Upper lobe of left lung (tissue), 6 donors: ENCODE measurements around the gene AVP. TPM values are rescaled to one million over a fixed set of nuclear protein-coding genes. Genes with fewer than 3 reads are reported as not detected.
"Not testable (repeated sequence)": the region's sequence is repeated elsewhere in the genome, so short reads cannot be mapped to it uniquely, and the experiment has no call there.

Experiments
- ATAC-seq, 2 donors: fragments of 200-7000 bp; cut with Tn5 transposase; one replicate each; pipeline ENCODE4 v1.9.1; 2022; ENCODE audit warnings: mild to moderate bottlenecking in 2 of 2, moderate library complexity in 2 of 2; ENCODE audit not compliant: low FRiP score in 2 of 2
- DNase-seq, 2 donors: peaks; one replicate each; pipeline ENCODE4 v3.0.0-alpha.2; 2019 to 2020
- H3K27ac ChIP-seq, 4 donors: fragments of 200-600 bp; sonication (generic); one replicate each; pipeline ENCODE4 v1.5.1; 2016 to 2019
- H3K27me3 ChIP-seq, 4 donors: fragments of 200-600 bp; sonication (generic); one replicate each; pipeline ENCODE4 v1.5.1; 2017 to 2019
- H3K36me3 ChIP-seq, 4 donors: fragments of 200-600 bp; sonication (generic); one replicate each; pipeline ENCODE4 v1.5.1; 2016 to 2019
- H3K4me1 ChIP-seq, 4 donors: fragments of 200-600 bp; sonication (generic); one replicate each; pipeline ENCODE4 v1.5.1; 2018 to 2019
- H3K4me3 ChIP-seq, 4 donors: fragments of 200-600 bp; sonication (generic); one replicate each; pipeline ENCODE4 v1.5.1; 2017 to 2019; ENCODE audit warnings: mild to moderate bottlenecking in 2 of 4, moderate library complexity in 1 of 4
- H3K9me3 ChIP-seq, 4 donors: fragments of 200-600 bp; sonication (generic); one replicate each; pipeline ENCODE4 v1.5.1; 2018 to 2019
- EP300 ChIP-seq, 4 donors: sonication (generic); formaldehyde crosslinking; IDR thresholded peaks; one replicate each; pipeline ENCODE4 v1.5.1; 2017; ENCODE audit warnings: antibody characterized with exemption in 4 of 4, control low read depth in 2 of 4
- POLR2A ChIP-seq, 4 donors: fragments of 450-650 bp; IDR thresholded peaks; one replicate each; pipeline ENCODE4 v1.5.1; 2016 to 2017; ENCODE audit warnings: antibody characterized with exemption in 4 of 4, mild to moderate bottlenecking in 2 of 4
- POLR2AphosphoS5 ChIP-seq, 2 donors: sonication (generic); formaldehyde crosslinking; IDR thresholded peaks; one replicate each; pipeline ENCODE4 v1.5.1; 2017; ENCODE audit warnings: antibody characterized with exemption in 2 of 2
- WGBS, 2 donors: methylation state at CpG; one replicate each; pipeline ENCODE4 v1.1.5; 2017 to 2018; 5-methylcytosine and 5-hydroxymethylcytosine counted together
- total RNA-seq, 6 donors: library from RNA; depleted of rRNA in 4 of 6; stranded (reverse); fragments of >200 nt in 4 of 6; gene quantifications; one replicate each; pipeline versions ENCODE4 v1.1.0 to v1.2.1, GENCODE V29; 2016 to 2021
- TF ChIP-seq, protein P1 (sequence below), 6 experiments: fragments of 450-650 bp in 4 of 6; fragments of 200-600 bp in 2 of 6; sonication (generic) in 2 of 6; IDR thresholded peaks; one replicate each; pipeline ENCODE4 v1.5.1; 2016 to 2019; ENCODE audit warnings: antibody characterized with exemption in 6 of 6
- donor health status: DM: no; HTN: no; CAD: no; lungs with moderate emphysema.
- donor health status: DM: no; HTN: yes; CAD: no; lungs with severe emphysema.

AVP gene
- total RNA-seq, 6 donors from 2014 or later: not detected

DNA sequence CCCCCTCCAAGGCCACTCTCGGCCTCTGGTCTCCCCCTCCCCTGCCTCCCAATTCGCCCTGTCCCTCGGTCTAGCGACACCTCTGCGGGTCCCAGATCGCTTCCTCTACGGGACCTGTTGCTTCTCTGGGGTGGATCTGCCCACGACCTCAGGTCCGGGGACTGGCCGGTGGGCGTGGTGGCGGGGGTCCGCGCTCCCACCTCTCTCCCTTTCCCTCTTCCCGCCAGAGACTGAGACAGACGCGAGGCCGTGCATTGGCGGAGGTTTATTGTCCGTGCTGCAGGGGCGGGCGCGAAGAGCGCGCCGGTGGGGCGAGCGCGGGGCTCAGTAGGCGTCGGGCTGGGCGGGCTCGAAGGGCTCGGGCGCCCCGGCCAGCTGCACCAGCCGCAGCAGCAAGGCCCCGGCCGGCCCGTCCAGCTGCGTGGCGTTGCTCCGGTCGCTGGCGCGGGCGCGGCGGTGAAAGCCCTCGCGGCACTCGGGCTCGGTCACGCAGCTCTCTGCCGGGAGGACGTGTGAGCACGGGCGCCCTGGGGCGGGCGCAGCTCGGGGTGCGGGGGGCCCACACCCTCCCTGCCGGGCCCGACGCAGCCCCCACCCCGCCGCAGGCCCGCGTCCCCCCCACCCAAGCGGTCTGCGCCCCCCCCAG is 2.1 kb downstream of the AVP start:
- Histone ChIP-seq H3K4me3 (peak overlapping the region in 3 of 4 donors; percentile 30 to 42 (median 40)), H3K36me3 (no peaks in the 10 kb centered on the region), H3K9me3 (no peaks in the 10 kb centered on the region), H3K4me1 (peaks cover 9 to 17% (median 13%) of the 10 kb centered on the region in 4 donors), H3K27me3 (peaks cover 0 to 32% (median 17%) of the 10 kb centered on the region in 4 donors), H3K27ac (no peak overlapping the region)
- TF ChIP-seq, protein P1, sequence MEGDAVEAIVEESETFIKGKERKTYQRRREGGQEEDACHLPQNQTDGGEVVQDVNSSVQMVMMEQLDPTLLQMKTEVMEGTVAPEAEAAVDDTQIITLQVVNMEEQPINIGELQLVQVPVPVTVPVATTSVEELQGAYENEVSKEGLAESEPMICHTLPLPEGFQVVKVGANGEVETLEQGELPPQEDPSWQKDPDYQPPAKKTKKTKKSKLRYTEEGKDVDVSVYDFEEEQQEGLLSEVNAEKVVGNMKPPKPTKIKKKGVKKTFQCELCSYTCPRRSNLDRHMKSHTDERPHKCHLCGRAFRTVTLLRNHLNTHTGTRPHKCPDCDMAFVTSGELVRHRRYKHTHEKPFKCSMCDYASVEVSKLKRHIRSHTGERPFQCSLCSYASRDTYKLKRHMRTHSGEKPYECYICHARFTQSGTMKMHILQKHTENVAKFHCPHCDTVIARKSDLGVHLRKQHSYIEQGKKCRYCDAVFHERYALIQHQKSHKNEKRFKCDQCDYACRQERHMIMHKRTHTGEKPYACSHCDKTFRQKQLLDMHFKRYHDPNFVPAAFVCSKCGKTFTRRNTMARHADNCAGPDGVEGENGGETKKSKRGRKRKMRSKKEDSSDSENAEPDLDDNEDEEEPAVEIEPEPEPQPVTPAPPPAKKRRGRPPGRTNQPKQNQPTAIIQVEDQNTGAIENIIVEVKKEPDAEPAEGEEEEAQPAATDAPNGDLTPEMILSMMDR (IDR thresholded peaks at IDR 0.05): no peak
- TF ChIP-seq POLR2AphosphoS5 (IDR thresholded peaks at IDR 0.05): no peak
- no peak for TF ChIP-seq POLR2A (IDR thresholded peaks at IDR 0.05)
- no peak for TF ChIP-seq EP300 (IDR thresholded peaks at IDR 0.05)
- 9 to 21% methylated on average over 7 to 31 of the region's 71 CpGs for WGBS, 2 donors
- ATAC-seq: peak in 1 of 2 donors; percentile 53
- peak in 1 of 2 donors; percentile 87 for DNase-seq

DNA sequence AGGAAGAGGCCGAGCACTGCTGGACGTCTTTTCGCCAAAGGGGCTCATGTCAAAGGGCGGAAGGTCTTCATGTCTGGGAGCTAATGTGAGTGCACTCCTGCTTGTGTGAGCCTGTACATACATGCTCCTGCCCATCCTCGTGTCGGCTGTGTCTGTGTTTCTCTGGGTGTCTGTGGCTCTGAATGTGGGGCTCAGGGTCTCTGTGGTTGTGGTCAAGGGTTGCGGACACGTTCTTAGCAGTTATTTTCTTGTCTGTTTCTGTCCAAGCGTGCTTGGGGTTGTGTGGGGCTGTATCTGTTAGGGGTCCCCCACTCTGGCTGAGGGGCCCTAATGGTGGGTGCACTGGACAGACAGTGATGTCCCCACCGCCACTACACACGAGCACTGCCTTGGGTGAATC is 2.9 kb downstream of the AVP start:
- DNase-seq (no peak), ATAC-seq (no peak)
- Histone ChIP-seq H3K36me3 (no peaks in the 10 kb centered on the region), H3K27me3 (peaks cover 0 to 32% (median 17%) of the 10 kb centered on the region in 4 donors), H3K4me3 (no peak overlapping the region), H3K9me3 (no peaks in the 10 kb centered on the region), H3K4me1 (peaks cover 9 to 23% (median 15%) of the 10 kb centered on the region in 4 donors), H3K27ac (no peak overlapping the region)
- 83 to 90% methylated on average over 10 to 11 of the region's 11 CpGs for WGBS, 2 donors
- TF ChIP-seq, protein P1 (IDR thresholded peaks at IDR 0.05): no peak
- no peak for TF ChIP-seq POLR2AphosphoS5 (IDR thresholded peaks at IDR 0.05)
- no peak for TF ChIP-seq EP300 (IDR thresholded peaks at IDR 0.05)
- TF ChIP-seq POLR2A (IDR thresholded peaks at IDR 0.05): no peak

DNA sequence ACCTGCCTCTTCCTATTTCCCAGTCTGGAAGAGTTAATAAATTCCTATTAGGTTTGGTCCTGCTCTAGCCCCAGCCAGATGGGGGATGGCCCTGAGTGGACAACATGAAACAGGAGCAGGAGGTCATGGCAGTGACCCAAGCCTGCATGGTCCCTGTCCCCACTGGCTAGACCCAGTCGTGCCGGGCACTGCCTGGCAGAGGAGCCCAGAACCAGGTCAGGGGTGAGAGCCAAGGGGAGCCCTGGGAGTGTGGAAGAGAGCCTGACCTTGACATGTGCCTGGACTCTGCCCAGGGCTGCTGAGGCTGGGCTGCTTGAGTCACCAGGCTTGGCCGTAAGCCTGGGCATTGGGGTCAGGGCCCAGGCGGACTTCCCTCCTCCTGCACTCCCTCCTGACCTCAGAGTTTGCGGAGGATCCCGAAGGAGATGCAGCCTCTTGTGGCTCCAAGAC is 3.6 kb downstream of the AVP start:
- Histone ChIP-seq H3K27me3 (peaks cover 0 to 32% (median 17%) of the 10 kb centered on the region in 4 donors), H3K36me3 (no peaks in the 10 kb centered on the region), H3K27ac (no peak overlapping the region), H3K4me1 (peaks cover 9 to 23% (median 15%) of the 10 kb centered on the region in 4 donors), H3K4me3 (no peak overlapping the region), H3K9me3 (no peaks in the 10 kb centered on the region)
- ATAC-seq: peak in 1 of 2 donors; percentile 77
- 42 to 54% methylated on average over 4 to 6 of the region's 6 CpGs for WGBS, 2 donors
- TF ChIP-seq POLR2AphosphoS5 (IDR thresholded peaks at IDR 0.05) (no peak), POLR2A (IDR thresholded peaks at IDR 0.05) (no peak), EP300 (IDR thresholded peaks at IDR 0.05) (no peak)
- TF ChIP-seq, protein P1 (IDR thresholded peaks at IDR 0.05): no peak
- peak; percentile 39 to 43 for DNase-seq

DNA sequence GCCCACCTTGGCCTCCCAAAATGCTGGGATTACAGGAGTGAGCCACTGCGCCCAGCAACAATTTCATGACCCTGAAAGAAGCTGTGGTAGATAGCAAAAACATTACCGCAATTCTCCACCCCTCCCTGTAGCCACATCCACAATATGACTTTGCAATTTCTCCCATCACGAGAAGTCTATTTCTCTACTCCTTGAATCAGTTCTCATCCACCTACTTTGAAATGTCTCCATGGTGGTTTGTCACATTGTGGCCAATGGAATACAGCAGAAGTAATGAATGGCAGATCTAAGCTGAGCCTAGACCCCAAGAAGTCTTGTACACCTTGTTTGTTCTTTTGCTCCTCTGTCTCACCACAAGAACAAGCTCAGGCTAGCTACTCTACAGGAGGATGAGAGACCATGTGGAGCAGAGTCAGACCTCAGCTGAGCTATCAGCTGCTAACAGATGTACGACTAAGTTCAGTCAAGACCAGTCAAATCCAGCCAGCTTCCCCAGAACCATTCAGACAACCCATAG is 6.8 kb downstream of the AVP start:
- no peaks in the 10 kb centered on the region for H3K9me3 ChIP-seq
- no peak overlapping the region for H3K27ac ChIP-seq
- H3K4me1 ChIP-seq: peaks cover 4 to 12% (median 7%) of the 10 kb centered on the region in 4 donors
- ATAC-seq: no peak
- no peak overlapping the region for H3K4me3 ChIP-seq
- no peaks in the 10 kb centered on the region for H3K36me3 ChIP-seq
- WGBS, 2 donors: 58 to 71% methylated on average over 3 to 4 of the region's 4 CpGs
- TF ChIP-seq POLR2A (IDR thresholded peaks at IDR 0.05) (no peak), POLR2AphosphoS5 (IDR thresholded peaks at IDR 0.05) (no peak), EP300 (IDR thresholded peaks at IDR 0.05) (no peak)
- TF ChIP-seq, protein P1 (IDR thresholded peaks at IDR 0.05): no peak
- peaks cover 0 to 12% (median 7%) of the 10 kb centered on the region in 4 donors for H3K27me3 ChIP-seq
- DNase-seq: no peak

DNA sequence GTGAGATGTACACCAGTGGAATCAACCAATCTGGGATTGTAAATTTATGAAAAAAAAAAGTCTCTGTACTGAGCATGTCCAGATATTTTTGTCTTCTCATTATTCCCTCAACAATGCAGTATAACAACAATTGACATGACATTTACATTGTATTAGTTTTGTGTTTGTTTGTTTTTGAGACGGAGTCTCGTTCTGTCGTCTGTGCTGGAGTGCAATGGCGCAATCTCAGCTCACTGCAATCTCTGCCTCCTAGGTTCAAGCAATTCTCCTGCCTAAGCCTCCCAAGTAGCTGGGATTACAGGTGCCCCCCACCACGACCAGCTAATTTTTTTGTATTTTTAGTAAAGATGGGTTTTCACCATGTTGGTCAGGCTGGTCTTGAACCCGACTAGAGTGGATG is 9.2 kb downstream of the AVP start:
- not testable (repeated sequence) for ATAC-seq

More for the DNA sequence above, 9.2 kb downstream of the AVP start:
- not testable (repeated sequence) for H3K4me3 ChIP-seq, H3K36me3 ChIP-seq, H3K27ac ChIP-seq, H3K9me3 ChIP-seq, DNase-seq
- WGBS, 2 donors: 75 to 76% methylated on average over 6 of the region's 6 CpGs
- peaks cover 0 to 13% (median 9%) of the 10 kb centered on the region in 4 donors for H3K27me3 ChIP-seq
- H3K4me1 ChIP-seq: peaks cover 4 to 20% (median 15%) of the 10 kb centered on the region in 4 donors
